Retina (tissue), 1 donor: ENCODE results near the gene ZNF738.

Source experiments
- DNase-seq: peaks from one replicate; pipeline ENCODE4 v3.0.0-alpha.2; 2016

The ZNF738 gene

DNA sequence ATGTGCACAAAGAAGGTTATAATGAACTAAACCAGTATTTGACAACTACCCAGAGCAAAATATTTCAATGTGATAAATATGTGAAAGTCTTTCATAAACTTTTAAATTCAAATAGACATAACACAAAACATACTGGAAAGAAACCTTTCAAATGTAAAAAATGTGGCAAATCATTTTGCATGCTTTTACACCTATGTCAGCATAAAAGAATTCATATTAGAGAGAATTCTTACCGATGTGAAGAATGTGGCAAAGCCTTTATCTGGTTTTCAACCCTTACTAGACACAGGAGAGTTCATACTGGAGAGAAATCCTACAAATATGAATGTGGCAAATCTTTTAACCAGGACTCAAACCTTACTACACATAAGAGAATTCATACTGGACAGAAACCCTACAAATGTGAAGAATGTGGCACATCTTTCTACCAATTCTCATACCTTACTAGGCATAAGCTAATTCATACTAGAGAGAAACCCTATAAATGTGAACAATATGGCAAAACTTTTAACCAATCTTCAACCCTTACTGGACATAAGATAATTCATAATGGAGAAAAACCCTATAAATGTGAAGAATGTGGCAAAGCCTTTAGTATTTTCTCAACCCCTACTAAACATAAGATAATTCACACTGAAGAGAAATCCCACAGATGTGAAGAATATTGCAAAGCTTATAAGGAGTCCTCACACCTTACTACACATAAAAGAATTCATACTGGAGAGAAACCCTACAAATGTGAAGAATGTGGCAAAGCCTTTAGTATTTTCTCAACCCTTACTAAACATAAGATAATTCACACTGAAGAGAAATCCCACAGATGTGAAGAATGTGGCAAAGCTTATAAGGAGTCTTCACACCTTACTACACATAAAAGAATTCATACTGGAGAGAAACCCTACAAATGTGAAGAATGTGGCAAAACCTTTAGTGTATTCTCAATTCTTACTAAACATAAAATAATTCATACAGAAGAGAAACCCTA lies 64.5 kb downstream of the ZNF738 start:
- no peak for DNase-seq
